Measurements from ENCODE around the gene ZNF141.
"Not testable (repeated sequence)": the region's sequence is repeated elsewhere in the genome, so short reads cannot be mapped to it uniquely, and the experiment has no call there.

ZNF141 gene

GRCh38 chr4:384311-385010, 46.8 kb downstream of the ZNF141 start:
- DNase-seq (ENCODE audit: extremely low read depth in 1 of 2, low read depth in 1 of 2) = no peak

DNA sequence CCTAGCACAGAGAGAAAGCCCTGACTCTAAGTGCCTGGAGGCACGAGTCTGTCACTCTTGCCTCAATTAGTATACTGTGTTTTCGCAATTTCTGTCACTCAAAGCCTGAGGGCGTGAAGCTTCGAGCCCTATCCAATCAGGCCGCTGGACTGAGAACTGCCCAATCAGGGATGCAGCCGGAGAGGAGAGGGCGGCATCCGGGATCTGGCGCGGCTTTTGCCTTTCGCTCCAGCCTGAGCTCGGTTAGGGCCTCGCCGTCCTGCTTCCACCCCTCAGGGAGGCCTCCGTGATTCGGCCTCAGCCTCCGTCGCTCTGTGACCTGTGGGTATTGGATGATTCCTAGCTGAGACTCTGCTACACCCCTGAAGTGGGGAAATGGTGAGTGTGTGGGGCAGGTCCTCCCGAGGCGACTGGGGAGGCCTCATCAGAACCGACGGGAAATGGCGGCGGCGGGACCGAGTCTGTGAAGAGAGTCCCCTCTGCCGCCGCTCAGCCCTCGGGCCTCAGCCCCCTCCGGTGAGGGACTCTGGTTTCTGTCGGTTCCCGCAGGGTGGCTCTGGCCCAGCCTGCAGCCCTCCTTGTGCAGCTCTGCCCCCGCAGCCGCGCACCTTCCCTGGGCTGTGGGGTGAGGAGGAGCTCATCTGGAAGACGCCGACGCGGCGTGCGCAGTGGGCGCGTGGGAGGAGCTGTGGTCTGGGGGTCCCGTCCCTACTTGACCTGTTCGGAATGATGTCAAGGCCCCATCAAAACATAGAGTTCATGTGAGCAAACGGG, 48.5 kb downstream of the ZNF141 start:
- DNase-seq (ENCODE audit: extremely low read depth in 1 of 2, low read depth in 1 of 2) = no peak

DNA sequence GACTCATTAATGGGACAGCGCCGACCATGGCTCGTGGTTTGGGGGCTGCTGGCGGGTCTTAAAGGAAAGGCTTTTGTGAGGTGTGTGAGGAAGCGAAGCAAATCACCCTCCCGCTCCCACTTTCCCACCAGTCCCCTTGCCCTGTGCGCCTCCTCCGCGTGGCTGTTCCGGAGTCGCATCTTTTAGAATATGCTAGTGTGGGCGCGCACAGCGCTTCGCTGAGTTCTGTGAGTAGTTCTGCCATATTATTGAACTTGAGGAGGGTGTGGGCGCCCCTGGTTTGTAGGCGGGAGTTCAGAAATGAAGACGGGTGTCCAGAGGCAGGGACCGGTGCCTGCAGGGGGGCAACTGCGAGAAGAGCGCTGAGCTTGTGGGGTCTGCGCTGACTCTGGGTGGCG, 49.1 kb downstream of the ZNF141 start:
- no peak for DNase-seq (ENCODE audit: extremely low read depth in 1 of 2, low read depth in 1 of 2)

GRCh38 chr4:404006-404405, 66.4 kb downstream of the ZNF141 start:
- DNase-seq (ENCODE audit: extremely low read depth in 1 of 2, low read depth in 1 of 2) = no peak

DNA sequence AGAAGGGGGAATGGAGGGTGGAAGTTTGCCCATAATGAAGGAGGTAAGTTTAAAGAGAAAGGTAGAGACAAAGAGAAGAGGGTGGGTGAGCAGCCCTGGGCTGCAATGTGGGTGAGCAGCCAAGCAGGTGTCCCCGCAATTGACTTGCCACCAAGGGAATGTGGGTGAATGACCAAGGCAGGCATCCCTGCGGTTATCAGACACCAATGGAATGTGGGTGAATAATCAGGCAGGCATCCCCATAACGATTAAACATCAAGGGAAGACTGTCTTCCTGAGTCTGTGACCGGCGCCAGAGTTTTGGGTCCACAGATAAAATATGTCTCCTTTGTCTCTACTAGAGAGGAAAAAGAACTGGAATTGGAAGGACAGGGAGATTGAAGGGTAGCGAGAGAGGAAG, 70.7 kb downstream of the ZNF141 start:
- DNase-seq (ENCODE audit: extremely low read depth in 1 of 2, low read depth in 1 of 2) = not testable (repeated sequence)

DNA sequence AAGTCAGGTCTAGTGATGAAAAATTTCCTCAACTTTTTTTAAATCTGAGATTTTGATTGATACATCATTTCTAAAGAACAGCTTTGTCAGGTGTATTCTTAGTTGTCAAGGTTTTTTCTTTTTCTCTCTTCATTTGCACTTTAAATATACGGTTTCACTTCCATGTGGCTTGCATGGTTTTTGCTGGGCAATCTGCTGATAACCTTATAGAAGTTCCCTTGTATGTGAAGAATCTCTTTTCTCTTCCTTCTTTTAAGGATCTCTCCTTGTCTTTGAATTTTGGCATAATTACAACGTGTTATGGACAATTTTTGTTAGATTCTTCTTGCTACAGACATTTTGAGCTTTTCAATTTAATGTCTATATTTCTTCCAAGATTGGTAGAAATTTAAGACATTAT, 85.0 kb downstream of the ZNF141 start:
- DNase-seq (ENCODE audit: extremely low read depth in 1 of 2, low read depth in 1 of 2) = no peak

All from stimulated activated CD8-positive, alpha-beta memory T cell treated with anti-CD3 and anti-CD28 coated beads, Interleukin-7, amount 100 ng/mL, for 48 hours (primary cell).